Measurements from ENCODE around the gene ZNF462.

DNA sequence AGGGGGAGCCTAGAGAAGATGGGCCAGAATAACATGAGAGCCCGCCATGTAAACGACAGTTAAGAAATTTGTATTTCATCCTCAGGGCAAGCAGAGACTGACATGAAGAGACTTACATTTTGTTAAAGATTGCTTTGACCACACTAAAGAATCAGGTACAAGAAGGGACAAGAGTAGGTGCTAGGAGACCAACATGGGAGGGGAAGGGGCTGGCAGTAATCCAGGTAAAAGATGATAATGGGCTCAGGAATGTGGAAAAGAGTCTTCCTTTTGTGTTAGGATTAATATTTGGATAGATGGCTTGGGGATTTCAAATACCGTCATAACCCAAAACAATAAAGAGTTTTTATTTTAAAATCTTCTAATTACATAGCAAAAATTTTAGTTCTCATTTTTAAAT lies 137.3 kb downstream of the ZNF462 start:
- TF ChIP-seq, protein P1, sequence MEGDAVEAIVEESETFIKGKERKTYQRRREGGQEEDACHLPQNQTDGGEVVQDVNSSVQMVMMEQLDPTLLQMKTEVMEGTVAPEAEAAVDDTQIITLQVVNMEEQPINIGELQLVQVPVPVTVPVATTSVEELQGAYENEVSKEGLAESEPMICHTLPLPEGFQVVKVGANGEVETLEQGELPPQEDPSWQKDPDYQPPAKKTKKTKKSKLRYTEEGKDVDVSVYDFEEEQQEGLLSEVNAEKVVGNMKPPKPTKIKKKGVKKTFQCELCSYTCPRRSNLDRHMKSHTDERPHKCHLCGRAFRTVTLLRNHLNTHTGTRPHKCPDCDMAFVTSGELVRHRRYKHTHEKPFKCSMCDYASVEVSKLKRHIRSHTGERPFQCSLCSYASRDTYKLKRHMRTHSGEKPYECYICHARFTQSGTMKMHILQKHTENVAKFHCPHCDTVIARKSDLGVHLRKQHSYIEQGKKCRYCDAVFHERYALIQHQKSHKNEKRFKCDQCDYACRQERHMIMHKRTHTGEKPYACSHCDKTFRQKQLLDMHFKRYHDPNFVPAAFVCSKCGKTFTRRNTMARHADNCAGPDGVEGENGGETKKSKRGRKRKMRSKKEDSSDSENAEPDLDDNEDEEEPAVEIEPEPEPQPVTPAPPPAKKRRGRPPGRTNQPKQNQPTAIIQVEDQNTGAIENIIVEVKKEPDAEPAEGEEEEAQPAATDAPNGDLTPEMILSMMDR (IDR thresholded peaks at IDR 0.05), result no peak
- TF ChIP-seq EP300 (IDR thresholded peaks at IDR 0.05), result no peak
